Stimulated activated memory B cell treated with anti-CD40 and anti-IgM and Interleukin-4, amounts not matched to agents 10 μg/mL and 1 μg/mL and 100 μg/mL, for 72 hours (primary cell): ENCODE results near the gene XRCC6.
A peak's percentile ranks its signal among the peaks of the same experiment; 100 is the strongest.
"Not testable (repeated sequence)": the region's sequence is repeated elsewhere in the genome, so short reads cannot be mapped to it uniquely, and the experiment has no call there.

Experiments used
- ATAC-seq: fragments of 150-1000 bp; cut with Tn5 transposase; 2 replicates; pipeline ENCODE4 v1.10.0; 2021
- H3K27ac Mint-ChIP-seq: one replicate; pipeline ENCODE4 v1.8.0; 2022; ENCODE audit warnings: mild to moderate bottlenecking, mixed read lengths
- H3K27me3 Mint-ChIP-seq: one replicate; pipeline ENCODE4 v1.8.0; 2022; ENCODE audit warnings: mixed read lengths
- H3K36me3 Mint-ChIP-seq: one replicate; pipeline ENCODE4 v1.8.0; 2022; ENCODE audit warnings: mixed read lengths
- H3K4me1 Mint-ChIP-seq: one replicate; pipeline ENCODE4 v1.8.0; 2022; ENCODE audit warnings: mixed read lengths
- H3K4me3 Mint-ChIP-seq: one replicate; pipeline ENCODE4 v1.8.0; 2022; ENCODE audit warnings: mild to moderate bottlenecking, moderate library complexity, mixed read lengths
- H3K9me3 Mint-ChIP-seq: one replicate; pipeline ENCODE4 v1.8.0; 2022; ENCODE audit warnings: mixed read lengths

Gene XRCC6

GRCh38 chr22:41621099-41621910 lies at the start of gene XRCC6:
Gene XRCC6, plus strand, starts transcription at chr22:41621295. Its CDS starts 710 bp downstream, at chr22:41622005.
- H3K9me3 Mint-ChIP-seq: no peaks in the 10 kb centered on the region
- peak within 1 kb of the TSS; percentile 98 for H3K27ac Mint-ChIP-seq
- peaks cover 40% of the 10 kb centered on the region for H3K4me1 Mint-ChIP-seq

GRCh38 chr22:41571786-41572185 lies 49.3 kb upstream of the XRCC6 start:
- peaks cover 3% of the 10 kb centered on the region for H3K9me3 Mint-ChIP-seq
- no peak overlapping the region for H3K27ac Mint-ChIP-seq
- no peaks in the 10 kb centered on the region for H3K27me3 Mint-ChIP-seq
- H3K36me3 Mint-ChIP-seq: peaks cover 11% of the 10 kb centered on the region
- H3K4me1 Mint-ChIP-seq: no peaks in the 10 kb centered on the region
- no peak overlapping the region for H3K4me3 Mint-ChIP-seq
- no peak for ATAC-seq

More at GRCh38 chr22:41621099-41621910, at the start of gene XRCC6:
- H3K27me3 Mint-ChIP-seq: no peaks in the 10 kb centered on the region
- H3K4me3 Mint-ChIP-seq: peak within 1 kb of the TSS; percentile 94
- ATAC-seq: peak; percentile 98
- no peaks in the 10 kb centered on the region for H3K36me3 Mint-ChIP-seq

GRCh38 chr22:41572305-41572704 lies 48.8 kb upstream of the XRCC6 start:
- H3K27ac Mint-ChIP-seq, H3K4me1 Mint-ChIP-seq: not testable (repeated sequence)

GRCh38 chr22:41573677-41574076 lies 47.4 kb upstream of the XRCC6 start:
- Mint-ChIP-seq H3K27me3 (no peaks in the 10 kb centered on the region), H3K4me1 (no peaks in the 10 kb centered on the region), H3K36me3 (peaks cover 27% of the 10 kb centered on the region), H3K27ac (no peak overlapping the region), H3K4me3 (no peak overlapping the region), H3K9me3 (peaks cover 3% of the 10 kb centered on the region)
- no peak for ATAC-seq

More at GRCh38 chr22:41572305-41572704, 48.8 kb upstream of the XRCC6 start:
- not testable (repeated sequence) for H3K9me3 Mint-ChIP-seq, H3K4me3 Mint-ChIP-seq, H3K27me3 Mint-ChIP-seq, ATAC-seq
- peaks cover 15% of the 10 kb centered on the region for H3K36me3 Mint-ChIP-seq

GRCh38 chr22:41574847-41575381 lies 46.2 kb upstream of the XRCC6 start:
- H3K27me3 Mint-ChIP-seq: no peaks in the 10 kb centered on the region
- H3K36me3 Mint-ChIP-seq: peaks cover 31% of the 10 kb centered on the region
- H3K4me1 Mint-ChIP-seq: no peaks in the 10 kb centered on the region
- no peak overlapping the region for H3K4me3 Mint-ChIP-seq
- H3K9me3 Mint-ChIP-seq: peaks cover 3% of the 10 kb centered on the region
- H3K27ac Mint-ChIP-seq: no peak overlapping the region
- ATAC-seq: no peak

GRCh38 chr22:41575533-41575932 lies 45.6 kb upstream of the XRCC6 start:
- no peak overlapping the region for H3K4me3 Mint-ChIP-seq
- peaks cover 36% of the 10 kb centered on the region for H3K36me3 Mint-ChIP-seq
- peaks cover 5% of the 10 kb centered on the region for H3K4me1 Mint-ChIP-seq
- H3K27me3 Mint-ChIP-seq: no peaks in the 10 kb centered on the region
- peaks cover 3% of the 10 kb centered on the region for H3K9me3 Mint-ChIP-seq
- H3K27ac Mint-ChIP-seq: no peak overlapping the region
- ATAC-seq: no peak

- Mint-ChIP-seq H3K27me3 (no peaks in the 10 kb centered on the region), H3K4me1 (peaks cover 5% of the 10 kb centered on the region), H3K36me3 (peaks cover 36% of the 10 kb centered on the region), H3K27ac (no peak overlapping the region), H3K4me3 (no peak overlapping the region), H3K9me3 (peaks cover 3% of the 10 kb centered on the region)
- peak; percentile 49 for ATAC-seq
Observed at GRCh38 chr22:41576877-41577276, 44.2 kb upstream of the XRCC6 start.

DNA sequence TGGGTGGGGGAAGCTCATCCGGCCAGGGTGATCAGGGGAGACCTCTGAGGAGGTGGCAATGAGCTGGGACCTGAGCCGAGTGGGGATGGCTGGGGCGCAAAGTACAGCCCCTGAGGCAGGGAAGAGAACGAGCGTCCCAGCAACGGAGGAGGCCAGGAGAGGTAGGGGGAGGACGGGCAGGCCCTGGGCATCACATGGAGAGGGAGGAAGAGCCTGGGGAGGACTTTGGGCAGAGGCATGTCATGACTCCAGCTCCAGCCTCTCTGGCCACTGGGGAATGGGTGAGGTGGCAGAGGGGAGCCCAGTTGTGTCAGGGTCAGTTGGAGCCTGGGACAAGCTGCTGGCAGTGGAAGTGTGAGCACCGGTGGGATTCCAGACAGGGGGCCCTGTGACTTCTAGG lies 43.0 kb upstream of the XRCC6 start:
- Mint-ChIP-seq H3K4me3 (no peak overlapping the region), H3K36me3 (peaks cover 46% of the 10 kb centered on the region), H3K4me1 (peaks cover 5% of the 10 kb centered on the region), H3K27me3 (no peaks in the 10 kb centered on the region), H3K27ac (no peak overlapping the region), H3K9me3 (no peaks in the 10 kb centered on the region)
- ATAC-seq: no peak

DNA sequence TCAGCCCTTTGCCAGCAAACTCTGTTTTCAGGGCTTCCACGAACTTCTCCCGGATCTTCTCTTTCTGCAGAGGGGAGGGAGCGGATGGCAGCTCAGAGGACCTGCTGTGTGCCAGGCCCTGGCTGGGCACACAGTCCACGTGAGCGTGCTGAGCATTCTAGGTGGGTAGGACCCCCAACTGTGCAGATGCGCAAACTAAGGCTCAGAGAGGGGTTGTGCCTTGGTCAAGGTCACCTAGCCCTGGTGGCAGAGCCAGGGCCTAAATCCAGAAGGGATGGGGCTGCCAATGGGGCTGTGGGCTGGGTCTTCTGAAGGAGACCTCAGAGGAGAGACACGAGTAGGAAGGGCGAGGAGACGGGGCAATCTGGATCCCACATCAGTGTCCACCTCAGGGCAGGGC lies 42.3 kb upstream of the XRCC6 start:
- H3K27me3 Mint-ChIP-seq: no peaks in the 10 kb centered on the region
- H3K4me3 Mint-ChIP-seq: no peak overlapping the region
- peaks cover 46% of the 10 kb centered on the region for H3K36me3 Mint-ChIP-seq
- H3K4me1 Mint-ChIP-seq: peaks cover 5% of the 10 kb centered on the region
- H3K9me3 Mint-ChIP-seq: no peaks in the 10 kb centered on the region
- no peak for ATAC-seq
- H3K27ac Mint-ChIP-seq: no peak overlapping the region

GRCh38 chr22:41579297-41579996 lies 41.6 kb upstream of the XRCC6 start:
- H3K27me3 Mint-ChIP-seq: no peaks in the 10 kb centered on the region
- H3K4me1 Mint-ChIP-seq: peaks cover 5% of the 10 kb centered on the region
- H3K4me3 Mint-ChIP-seq: no peak overlapping the region
- H3K9me3 Mint-ChIP-seq: no peaks in the 10 kb centered on the region
- peaks cover 46% of the 10 kb centered on the region for H3K36me3 Mint-ChIP-seq
- H3K27ac Mint-ChIP-seq: no peak overlapping the region
- no peak for ATAC-seq

DNA sequence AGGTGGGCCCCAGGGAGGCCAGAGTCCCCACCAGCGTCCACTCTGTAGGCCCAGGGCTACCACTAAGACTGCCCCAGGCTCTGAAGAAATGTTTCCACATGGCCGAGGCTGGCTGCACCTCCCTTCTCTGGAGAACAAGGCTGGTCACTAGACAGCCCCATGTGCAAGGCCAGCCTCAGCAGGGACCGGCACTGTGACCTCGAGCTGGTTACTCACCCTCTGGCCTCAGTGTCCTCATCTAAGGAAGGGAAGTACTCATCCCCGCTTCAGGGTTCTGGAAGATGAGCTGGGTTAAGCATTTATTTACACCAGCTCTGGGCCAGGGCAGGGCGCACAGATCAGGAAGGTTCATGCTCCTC lies 41.1 kb upstream of the XRCC6 start:
- no peak for ATAC-seq
- H3K4me3 Mint-ChIP-seq: no peak overlapping the region
- H3K4me1 Mint-ChIP-seq: peaks cover 5% of the 10 kb centered on the region
- H3K36me3 Mint-ChIP-seq: peaks cover 51% of the 10 kb centered on the region
- no peaks in the 10 kb centered on the region for H3K9me3 Mint-ChIP-seq
- no peaks in the 10 kb centered on the region for H3K27me3 Mint-ChIP-seq
- H3K27ac Mint-ChIP-seq: no peak overlapping the region

DNA sequence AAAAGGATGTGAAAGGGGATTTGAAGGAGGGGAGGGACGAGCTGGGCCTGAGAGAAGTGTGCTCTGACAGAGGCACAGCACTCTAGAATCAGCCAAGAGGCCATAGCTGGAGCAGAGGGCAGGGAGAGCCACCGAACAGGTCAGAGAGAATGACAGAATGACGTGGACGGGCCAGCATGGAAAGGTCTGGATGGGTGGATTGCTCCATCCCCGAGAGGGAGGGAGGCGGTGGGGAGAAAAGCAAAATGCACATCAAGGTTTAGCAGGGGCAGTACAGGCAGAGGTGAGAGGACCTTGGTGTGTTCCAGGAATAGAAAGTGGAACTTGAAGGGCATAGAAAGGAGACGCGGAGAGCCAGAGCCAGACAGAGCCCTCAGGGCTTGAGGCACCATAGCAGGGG lies 38.4 kb upstream of the XRCC6 start:
- ATAC-seq: no peak
- Mint-ChIP-seq H3K36me3 (peaks cover 34% of the 10 kb centered on the region), H3K4me3 (no peak overlapping the region), H3K4me1 (peaks cover 5% of the 10 kb centered on the region), H3K27me3 (no peaks in the 10 kb centered on the region), H3K27ac (no peak overlapping the region), H3K9me3 (no peaks in the 10 kb centered on the region)

- Mint-ChIP-seq H3K4me1 (peaks cover 22% of the 10 kb centered on the region), H3K4me3 (no peak overlapping the region), H3K9me3 (no peaks in the 10 kb centered on the region), H3K27ac (no peak overlapping the region), H3K27me3 (no peaks in the 10 kb centered on the region), H3K36me3 (peaks cover 23% of the 10 kb centered on the region)
- no peak for ATAC-seq
Observed at GRCh38 chr22:41584881-41585280, 36.2 kb upstream of the XRCC6 start.

- no peaks in the 10 kb centered on the region for H3K9me3 Mint-ChIP-seq
- H3K4me1 Mint-ChIP-seq: peaks cover 17% of the 10 kb centered on the region
- ATAC-seq: no peak
- peaks cover 17% of the 10 kb centered on the region for H3K36me3 Mint-ChIP-seq
- H3K4me3 Mint-ChIP-seq: no peak overlapping the region
- H3K27me3 Mint-ChIP-seq: no peaks in the 10 kb centered on the region
- H3K27ac Mint-ChIP-seq: no peak overlapping the region
Observed at GRCh38 chr22:41585898-41586297, 35.2 kb upstream of the XRCC6 start.

DNA sequence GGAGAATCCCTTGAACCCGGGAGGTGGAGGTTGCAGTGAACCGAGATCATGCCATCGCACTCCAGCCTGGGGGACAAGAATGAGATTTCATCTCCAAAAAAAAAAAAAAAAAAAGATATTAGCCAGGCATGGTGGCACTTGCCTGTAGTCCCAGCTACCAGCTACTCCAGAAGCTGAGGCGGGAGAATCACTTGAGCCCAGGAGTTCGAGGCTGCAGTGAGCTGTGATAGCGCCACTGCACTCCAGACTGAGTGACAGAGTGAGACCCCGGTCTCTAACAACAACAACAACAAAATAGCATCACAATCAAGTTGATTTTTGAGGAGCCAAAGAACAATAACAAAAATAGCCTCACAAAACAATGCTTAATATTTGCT lies 33.8 kb upstream of the XRCC6 start:
- no peaks in the 10 kb centered on the region for H3K27me3 Mint-ChIP-seq
- H3K4me1 Mint-ChIP-seq: peaks cover 17% of the 10 kb centered on the region
- ATAC-seq: no peak
- peaks cover 14% of the 10 kb centered on the region for H3K36me3 Mint-ChIP-seq
- H3K9me3 Mint-ChIP-seq: no peaks in the 10 kb centered on the region
- H3K4me3 Mint-ChIP-seq: no peak overlapping the region
- no peak overlapping the region for H3K27ac Mint-ChIP-seq
